GM10266 (cell line): ENCODE results near the gene KLHL21.

ENCODE experiments used
- DNase-seq: peaks from one replicate; pipeline ENCODE4 v3.0.0; 2012; ENCODE audit errors: extremely low spot score
- CTCF ChIP-seq: IDR thresholded peaks from 2 replicates; pipeline ENCODE4 v1.5.1; 2012; ENCODE audit warnings: mild to moderate bottlenecking, low read depth; ENCODE audit not compliant: control insufficient read depth, insufficient read depth; ENCODE audit errors: missing control alignments

Gene KLHL21

GRCh38 chr1:6578624-6579373 is 23.9 kb downstream of the KLHL21 start:
- DNase-seq: no peak
- TF ChIP-seq CTCF: no peak

GRCh38 chr1:6577831-6578525 is 24.7 kb downstream of the KLHL21 start:
- no peak for TF ChIP-seq CTCF
- DNase-seq: no peak

GRCh38 chr1:6574818-6575217 is 27.9 kb downstream of the KLHL21 start:
- no peak for TF ChIP-seq CTCF
- no peak for DNase-seq

GRCh38 chr1:6574025-6574620 is 28.5 kb downstream of the KLHL21 start:
- TF ChIP-seq CTCF: no peak
- no peak for DNase-seq

GRCh38 chr1:6572653-6573383 is 29.9 kb downstream of the KLHL21 start:
- DNase-seq: no peak
- TF ChIP-seq CTCF: no peak

- TF ChIP-seq CTCF: no peak
- no peak for DNase-seq
Measured at GRCh38 chr1:6570987-6571386, 31.7 kb downstream of the KLHL21 start.
